Stimulated activated CD8-positive, alpha-beta memory T cell treated with anti-CD3 and anti-CD28 coated beads, Interleukin-7, amount 100 ng/mL, for 1 hour (primary cell): ENCODE measurements around the gene EDARADD.
"Not testable (repeated sequence)": the region's sequence is repeated elsewhere in the genome, so short reads cannot be mapped to it uniquely, and the experiment has no call there.

Source experiments
- DNase-seq, 2 donors: peaks; one replicate each; pipeline ENCODE4 v3.0.0-alpha.2; 2020; ENCODE audit warnings: low read depth in 2 of 2

The EDARADD gene

DNA sequence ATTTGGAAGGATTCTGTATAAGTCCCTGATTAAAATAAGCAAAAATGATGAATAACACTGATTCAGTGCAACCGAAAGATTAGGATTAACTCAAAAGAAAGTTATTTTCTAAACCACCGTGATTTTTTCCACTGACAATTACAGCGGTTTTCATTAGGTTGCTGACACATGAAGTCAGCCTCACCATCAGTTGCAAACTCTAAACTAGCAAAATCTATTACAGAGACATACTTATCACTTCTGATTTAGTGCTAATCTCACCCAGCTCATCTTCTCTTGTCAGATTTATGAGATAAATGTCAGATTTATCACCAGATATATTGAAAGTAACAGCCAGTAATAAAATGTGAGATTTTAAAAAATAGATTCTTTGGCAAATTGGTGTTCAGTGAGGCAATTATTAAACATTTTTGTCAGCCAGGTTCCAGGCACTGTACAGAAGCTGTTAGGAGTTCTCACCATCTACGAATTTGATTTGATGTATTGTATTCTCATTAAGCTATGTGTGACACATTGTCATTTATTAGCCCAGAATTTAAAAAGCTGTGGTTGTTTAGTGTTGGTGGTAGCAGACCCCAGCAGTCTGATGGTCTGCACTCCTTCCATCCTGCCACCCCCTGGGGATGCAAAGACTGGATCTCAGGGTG is 92.4 kb downstream of the EDARADD start:
- DNase-seq = no peak

DNA sequence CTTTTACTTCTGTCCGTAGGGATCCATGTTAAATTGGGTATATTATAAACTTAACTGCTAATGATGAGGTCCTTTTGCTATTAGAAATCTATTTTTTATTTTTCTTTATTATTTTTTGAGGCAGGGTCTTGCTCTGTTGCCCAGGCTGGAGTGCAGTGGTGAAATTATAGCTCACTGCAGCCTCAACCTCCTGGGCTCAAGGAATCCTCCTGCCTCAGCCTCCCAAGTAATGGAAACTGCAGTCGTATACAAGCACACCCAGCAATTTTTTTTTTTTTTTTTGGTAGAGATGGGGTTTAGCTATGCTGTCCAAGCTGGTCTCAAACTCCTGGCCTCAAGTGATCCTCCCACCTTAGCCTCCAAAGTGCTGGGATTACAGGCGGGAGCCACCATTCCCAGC is 95.1 kb downstream of the EDARADD start:
- not testable (repeated sequence) for DNase-seq

DNA sequence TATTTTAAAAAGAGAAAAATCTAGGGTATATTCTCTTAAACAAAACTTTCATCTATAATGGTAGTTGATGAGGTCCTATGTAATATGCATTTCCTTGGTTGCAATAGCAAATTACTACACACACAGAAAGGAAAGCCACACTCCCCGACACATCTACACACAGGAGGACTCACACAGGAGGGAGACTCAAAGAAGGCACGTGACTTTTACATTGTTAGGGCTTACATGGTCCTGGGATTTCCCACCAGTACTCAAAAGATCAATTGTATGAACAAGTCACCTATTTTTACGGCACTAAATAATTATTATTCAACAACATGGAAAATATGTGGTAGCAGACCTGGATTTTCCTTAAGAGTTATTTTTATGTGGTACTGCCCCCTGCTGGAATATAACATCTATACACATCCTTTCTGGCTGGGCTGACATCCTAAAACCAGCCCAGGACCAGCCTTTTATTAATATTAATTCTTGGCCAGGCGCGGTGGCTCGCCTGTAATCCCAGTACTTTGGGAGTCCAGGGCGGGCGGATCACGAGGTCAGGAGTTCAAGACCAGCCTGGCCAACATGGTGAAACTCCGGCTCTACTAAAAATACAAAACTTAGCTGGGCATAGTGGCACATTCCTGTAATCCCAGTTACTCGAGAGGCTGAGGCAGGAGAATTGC is 95.8 kb downstream of the EDARADD start:
- no peak for DNase-seq

DNA sequence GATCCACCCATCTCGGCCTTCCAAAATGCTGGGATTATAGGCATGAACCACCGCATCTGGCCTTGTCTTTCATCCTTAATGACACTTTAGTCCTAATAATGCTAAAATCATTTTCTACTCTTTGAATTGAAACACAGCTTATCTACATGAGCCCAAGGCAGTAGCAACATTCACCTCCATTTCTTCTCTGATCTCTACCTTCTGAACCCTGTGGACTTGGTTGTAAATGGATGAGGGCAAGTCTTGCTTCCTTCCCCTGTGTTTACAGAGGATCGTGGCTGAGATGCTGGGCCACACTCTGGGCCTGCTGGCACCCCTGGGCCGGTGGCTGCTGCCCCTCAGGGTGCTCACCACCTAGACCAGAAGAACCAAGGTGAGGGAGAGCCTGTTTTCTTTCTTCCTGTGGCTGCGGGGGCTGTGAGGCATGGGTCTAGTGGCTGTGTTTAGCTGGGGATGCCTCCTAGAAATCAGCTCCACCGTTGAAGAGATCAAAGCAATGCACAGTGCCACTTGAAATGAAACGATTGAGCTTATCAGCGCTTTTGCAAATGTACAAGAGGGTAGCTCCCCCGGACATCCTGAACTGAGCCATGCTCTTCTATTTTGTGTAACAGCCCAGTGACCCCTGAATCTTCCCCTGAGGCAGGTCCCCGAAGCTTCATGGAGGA is 97.5 kb downstream of the EDARADD start:
- DNase-seq = no peak

DNA sequence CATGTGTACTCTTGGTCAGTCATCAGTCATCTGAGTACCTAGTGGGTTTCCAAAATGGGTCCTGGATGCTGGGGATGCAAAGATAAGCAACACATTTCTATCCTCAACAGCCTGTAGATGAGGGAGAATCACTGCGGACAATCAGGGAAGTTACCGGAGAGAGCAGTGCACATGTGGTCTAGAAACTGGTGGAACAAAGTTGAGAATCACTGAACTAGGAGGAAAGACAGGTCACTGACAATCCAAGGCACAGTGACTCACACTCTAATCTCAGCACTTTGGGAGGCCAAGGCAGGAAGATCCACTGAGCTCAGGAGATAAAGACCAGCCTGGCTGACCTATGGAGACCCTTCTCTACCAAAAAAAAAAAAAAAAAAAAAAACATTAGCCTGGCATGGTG is 98.3 kb downstream of the EDARADD start:
- DNase-seq = no peak

DNA sequence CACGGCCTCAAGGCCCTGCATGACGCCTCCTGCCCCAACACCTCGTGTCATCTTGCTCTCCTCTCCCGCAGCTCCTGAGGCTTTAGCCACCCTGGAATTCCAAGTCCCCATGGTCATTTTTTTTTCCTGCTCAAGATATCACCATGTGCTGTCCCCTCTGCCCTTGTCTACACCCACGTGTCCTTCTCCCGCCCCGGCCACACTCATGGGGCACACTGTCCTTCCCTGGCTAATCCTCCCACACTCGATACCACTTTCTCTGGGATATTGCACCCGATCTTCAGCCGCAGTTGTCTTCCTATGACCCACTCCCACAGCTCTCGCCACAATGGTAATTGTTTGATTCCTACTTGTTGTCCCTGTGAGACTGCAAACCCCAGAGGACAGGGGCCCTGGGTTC is 100.0 kb downstream of the EDARADD start:
- no peak for DNase-seq

DNA sequence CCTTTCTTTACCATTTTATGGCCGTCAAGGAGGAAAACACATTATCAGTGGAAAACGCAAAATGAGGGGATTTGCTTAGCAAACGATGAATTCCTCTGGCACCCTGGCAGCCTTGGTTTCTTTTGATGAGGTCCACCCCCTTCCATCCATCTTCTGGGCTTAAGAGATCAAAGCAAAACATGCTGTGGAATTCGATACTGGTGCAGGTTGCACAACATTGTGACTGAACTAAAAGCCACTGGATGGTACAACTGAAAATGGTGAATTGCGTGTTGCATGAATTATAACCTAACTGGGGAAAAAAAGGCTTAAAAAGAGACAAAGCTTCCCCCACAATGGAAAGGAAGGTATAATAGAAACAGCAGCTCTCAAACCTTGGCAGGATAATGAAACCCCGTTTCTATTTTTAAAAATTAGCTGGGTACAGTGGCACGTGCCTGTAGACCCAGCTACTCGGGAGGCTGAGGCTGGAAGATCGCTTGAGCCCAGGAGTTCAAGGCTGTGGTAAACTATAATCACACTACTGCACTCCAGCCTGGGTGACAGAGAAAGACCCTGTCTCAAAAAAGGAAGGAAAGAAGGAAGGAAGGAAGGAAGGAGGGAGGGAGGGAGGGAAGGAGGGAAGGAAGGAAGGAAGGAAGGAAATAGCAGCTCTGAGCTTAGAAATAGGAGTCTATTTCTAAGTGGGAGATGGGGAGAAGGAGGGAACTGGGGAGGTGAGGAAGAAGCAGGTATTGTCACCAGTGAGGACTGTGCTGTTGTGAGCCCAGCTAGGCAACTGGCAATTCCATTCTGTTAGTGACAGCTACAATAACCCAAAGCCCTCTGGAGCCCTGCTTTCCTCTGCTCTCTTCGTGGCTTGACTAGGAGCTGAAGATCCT is 100.7 kb downstream of the EDARADD start:
- DNase-seq = no peak

DNA sequence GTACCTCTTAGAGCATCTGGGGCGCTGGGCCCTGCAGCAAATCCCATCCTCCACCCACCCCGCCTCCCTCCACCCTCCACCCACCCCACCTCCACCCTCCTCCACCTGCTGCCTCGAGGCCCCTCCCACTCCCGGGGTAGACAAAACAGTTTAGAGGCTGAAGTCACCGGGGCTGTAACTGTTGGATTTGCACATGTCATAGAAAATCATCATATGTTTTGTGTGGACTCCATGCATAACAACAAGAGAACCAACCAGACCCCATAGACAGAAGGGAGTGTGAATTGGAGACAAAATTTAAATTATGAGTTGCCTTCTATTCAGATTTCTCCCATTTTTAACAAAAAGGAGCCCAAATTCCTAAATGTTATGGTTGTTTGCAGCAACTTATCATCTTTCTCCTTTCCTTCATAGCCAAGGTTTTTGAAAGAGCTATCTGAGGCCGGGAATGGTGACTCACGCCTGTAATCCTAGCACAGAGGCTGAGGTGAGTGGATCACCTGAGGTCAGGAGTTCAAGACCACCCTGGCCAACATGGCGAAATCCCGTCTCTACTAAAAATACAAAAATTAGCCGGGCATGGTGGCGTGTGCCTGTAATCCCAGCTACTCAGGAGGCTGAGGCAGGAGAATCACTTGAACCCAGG is 101.5 kb downstream of the EDARADD start:
- no peak for DNase-seq

DNA sequence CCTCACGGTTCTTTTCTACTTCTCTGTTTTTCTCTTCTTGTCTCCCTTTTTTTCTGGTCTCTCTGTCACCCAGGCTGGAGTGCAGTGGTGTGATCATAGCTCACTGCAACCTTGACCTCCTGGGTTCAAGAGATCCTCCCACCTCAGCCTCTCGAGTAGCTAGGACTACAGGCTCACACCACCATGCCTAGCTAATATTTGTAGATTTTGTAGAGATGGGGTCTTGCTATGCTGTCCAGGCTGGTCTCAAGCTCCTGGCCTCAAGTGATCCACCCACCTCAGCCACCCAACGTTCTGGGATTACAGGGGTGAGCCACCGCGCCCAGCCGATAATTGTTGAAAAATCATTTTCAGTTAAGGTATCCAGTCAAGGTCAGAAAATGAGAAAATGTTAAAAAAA is 103.8 kb downstream of the EDARADD start:
- no peak for DNase-seq

DNA sequence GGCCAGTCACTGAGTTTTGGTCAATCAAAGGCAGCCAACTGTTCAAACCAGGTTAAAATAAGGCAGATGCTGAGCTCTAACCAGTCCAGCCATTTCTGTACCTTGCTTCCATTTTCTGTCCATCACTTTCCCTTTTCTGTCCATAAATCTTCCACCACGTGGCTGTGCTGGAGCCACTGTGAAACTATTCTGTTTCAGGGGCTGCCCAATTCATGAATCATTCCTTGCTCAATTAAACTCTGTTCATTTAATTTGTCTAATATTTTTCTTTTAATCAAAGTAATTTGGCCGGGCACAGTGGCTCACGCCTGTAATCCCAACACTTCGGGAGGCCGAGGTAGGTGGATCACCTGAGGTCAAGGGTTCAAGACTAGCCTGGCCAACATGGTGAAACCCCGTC is 107.0 kb downstream of the EDARADD start:
- no peak for DNase-seq

DNA sequence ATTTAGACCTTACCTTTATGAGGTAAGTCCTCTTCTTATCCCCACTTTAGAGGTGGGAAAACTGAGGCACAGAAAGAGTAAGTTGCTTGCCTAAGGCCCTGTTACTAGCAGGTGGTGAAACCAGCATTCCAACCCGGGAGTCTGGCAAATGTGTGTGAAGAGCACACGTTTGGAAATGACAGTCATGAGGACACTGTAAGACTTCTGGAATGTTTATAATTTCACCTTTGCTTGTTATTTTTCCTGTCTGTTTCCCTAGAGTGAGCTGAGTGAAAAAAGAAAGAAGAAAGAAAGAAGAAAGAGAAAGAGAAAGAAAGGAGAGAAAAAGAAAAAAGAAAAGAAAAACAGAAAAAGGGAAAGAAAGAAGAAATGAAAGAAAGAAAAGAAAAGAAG is 108.5 kb downstream of the EDARADD start:
- no peak for DNase-seq

DNA sequence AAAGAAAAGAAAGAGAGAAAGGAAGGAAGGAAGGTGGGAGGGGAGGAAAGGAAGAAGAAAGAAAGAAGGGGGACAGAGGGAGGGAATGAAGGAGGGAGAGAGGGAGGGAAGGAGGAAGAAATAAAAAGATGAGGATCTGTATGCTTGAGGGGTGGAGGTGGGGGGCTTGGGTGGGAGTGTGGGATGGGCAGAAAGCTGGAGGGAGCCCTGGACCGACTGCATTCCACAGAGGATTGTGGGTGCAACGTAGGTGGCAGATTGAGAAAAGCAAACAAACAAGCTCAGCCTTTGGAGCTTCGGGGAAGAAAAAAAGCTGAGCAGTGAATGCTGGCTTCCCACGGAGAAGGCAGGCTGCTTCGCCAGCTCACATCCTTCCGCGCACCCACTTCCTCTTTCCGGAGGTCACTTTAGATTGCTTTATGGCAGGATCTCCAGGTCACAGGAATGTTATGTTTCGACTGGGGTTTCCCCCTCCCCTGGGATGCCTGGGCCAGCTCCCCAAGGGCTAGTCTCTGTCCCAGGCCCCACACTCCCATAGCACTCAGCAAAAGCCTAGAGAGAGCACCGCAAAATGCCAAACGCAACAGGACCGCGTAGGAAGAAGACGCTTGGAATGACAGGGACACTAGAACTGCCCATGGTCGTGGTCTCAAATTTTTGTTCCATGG is 109.0 kb downstream of the EDARADD start:
- no peak for DNase-seq

DNA sequence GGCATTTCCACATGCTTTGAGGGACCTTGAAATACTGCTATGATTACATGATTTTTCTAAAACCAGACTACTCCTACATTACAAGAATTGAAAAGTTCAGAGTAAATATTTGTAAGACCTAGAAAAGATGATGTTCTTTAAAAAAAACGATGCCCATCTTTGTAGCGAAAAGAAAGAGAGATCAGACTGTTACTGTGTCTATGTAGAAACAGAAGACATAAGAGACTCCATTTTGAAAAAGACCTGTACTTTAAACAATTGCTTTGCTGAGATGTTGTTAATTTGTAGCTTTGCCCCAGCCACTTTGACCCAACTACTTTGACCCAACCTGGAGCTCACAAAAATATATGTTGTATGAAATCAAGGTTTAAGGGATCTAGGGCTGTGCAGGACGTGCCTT is 110.3 kb downstream of the EDARADD start:
- not testable (repeated sequence) for DNase-seq

DNA sequence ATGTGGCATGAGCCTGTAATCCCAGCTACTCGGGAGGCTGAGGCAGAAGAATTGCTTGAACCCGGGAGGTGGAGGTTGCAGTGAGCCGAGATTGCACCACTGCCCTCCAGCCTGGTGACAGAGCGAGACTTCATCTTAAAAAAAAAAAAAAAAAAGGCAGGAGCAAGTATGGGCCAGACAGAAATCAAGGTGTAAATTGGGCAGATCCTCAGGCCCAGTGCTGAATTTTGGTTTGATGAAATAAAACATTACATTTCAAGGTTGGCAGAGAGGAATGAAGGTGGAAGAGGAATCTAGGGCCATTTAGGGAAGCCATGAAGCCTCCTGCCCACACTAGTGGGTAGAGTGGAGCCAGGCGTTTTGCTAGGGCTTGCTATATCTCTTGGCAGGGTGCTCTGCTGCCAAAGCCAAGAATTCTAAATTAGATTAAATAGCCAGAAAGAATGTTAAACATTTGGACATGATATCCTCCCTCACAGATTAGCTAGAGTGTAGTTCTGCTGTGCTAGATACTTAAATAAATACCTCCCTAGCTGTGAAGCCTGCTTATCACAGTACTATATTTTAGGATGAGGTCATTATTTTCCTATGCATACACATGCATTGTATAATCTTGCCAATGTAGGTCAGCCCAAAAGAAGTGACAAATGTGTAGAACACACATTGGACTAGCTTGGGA is 113.1 kb downstream of the EDARADD start:
- no peak for DNase-seq

DNA sequence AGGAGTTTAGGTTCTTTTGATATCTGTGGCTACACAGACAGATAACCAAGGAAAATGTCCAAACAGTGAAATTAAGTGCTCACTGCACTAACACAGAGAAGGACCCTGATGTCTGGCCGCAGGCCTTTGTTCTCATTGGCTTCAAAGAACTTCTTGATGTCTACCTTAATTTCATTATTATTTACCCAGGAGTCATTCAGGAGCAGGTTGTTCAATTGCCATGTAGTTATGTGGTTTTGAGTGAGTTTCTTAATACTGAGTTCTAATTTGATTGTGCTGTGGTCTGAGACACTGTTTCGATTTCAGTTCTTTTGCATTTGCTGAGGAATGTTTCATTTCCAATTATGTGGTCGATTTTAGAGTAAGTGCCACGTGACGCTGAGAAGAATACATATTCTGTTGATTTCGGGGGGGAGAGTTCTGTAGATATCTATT is 114.5 kb downstream of the EDARADD start:
- no peak for DNase-seq

DNA sequence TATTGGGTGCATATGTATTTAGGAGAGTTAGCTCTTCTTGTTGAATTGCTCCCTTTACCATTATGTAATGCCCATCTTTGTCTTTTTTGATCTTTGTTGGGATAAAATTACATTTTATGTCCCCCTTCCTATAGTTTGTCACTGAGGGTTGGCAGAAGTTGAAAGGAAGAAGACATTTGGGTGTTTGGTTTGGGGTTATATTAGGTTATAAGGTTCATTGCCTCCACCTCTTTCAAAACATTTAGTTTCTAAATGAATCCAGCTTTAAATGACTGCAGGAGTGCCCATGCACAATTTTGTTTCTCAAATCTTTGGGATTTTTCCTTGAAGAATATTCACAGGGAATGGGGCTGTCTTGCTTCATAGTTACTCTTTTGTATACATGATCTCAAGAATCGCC is 115.1 kb downstream of the EDARADD start:
- DNase-seq = no peak

DNA sequence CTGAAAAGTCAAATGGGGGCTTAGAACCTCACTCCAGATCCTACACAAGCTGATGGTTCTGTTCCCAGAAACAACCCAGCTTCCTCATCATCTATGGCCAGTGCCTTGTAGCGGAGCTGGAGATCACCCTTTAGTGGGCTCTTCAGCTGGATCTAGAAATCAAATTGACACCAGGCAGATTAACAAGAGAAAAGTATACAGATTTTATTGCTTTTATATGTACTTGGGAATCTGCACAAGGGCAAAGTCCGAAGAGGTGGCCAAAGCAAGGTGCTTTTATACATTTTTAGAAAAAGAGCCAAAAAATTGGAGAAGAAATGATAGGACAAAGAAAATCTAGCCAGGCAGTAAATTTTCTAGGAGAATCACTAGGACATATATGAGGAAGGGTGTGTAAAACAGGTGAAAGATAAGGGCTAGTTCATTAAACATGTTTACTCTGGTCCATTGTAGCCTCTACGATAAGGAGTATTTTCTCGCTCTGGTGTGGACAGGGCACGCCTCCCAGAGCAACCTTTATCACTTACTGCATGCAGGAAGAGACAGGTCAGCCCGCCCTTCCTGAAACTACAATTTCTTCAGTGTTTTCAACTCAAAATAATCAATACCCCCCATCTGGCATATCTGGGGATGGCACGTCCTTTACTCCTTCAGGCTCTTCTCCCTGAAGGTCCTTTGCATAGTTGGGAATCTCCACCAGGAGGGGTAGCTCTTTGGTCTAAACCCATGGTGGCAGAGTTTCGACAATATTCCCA is 115.7 kb downstream of the EDARADD start:
- DNase-seq = no peak

DNA sequence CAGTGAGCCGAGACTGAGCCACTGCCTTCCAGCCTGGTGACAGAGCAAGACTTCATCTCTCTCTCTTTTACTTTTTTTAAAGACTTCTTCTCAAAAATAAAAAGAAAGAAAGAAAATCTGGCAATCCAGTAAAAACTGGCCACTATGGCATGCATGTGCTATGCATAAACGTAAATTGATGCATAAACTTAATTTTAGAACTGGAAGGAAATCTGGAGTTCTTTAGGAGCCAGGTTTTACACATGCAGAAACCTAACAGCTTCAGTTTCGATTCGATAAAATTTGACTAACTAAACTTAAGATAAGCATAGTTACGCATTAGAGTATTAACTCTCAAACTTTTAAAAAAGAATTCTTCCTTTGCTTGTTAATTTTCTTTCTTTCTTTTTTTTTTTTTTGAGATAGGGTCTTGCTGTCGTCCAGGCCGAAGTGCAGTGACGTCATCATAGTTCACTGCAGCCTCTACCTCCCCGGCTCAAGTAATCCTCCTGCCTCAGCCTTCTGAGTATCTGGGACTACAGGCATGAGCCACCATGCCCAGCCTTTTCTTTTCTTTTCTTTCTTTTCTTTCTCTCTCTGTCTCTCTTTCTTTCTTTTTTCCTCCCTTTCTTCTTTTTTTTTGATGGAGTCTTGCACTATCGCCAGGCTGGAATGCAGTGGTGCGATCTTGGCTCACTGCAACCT is 117.8 kb downstream of the EDARADD start:
- DNase-seq = no peak
